Hepatocyte (in vitro differentiated cells): ENCODE results near the gene CORT. TPM values are rescaled to one million over a fixed set of nuclear protein-coding genes. Genes with fewer than 3 reads are reported as not detected.
"Not testable (repeated sequence)": the region's sequence is repeated elsewhere in the genome, so short reads cannot be mapped to it uniquely, and the experiment has no call there.

Experiments used
- DNase-seq: peaks from one replicate; pipeline ENCODE4 v3.0.0-alpha.2; 2016; ENCODE audit warnings: low spot score
- H2AFZ ChIP-seq: fragments of 200-600 bp; sonication (generic); 2 replicates; pipeline ENCODE4 v1.6.0; 2016; ENCODE audit warnings: antibody characterized with exemption, mild to moderate bottlenecking
- H3K27ac ChIP-seq: fragments of 200-600 bp; sonication (generic); 2 replicates; pipeline ENCODE4 v1.5.1; 2016; ENCODE audit warnings: mild to moderate bottlenecking
- H3K27me3 ChIP-seq: fragments of 200-600 bp; sonication (generic); 2 replicates; pipeline ENCODE4 v1.6.1; 2016
- H3K36me3 ChIP-seq: fragments of 200-600 bp; sonication (generic); replicated peaks from 2 replicates; pipeline ENCODE4 v1.5.1; 2016; ENCODE audit warnings: low read depth; ENCODE audit not compliant: insufficient read depth
- H3K4me1 ChIP-seq: fragments of 200-600 bp; sonication (generic); 2 replicates; pipeline ENCODE4 v1.5.1; 2016; ENCODE audit warnings: mild to moderate bottlenecking, moderate library complexity; ENCODE audit not compliant: insufficient read depth
- H3K4me2 ChIP-seq: fragments of 200-600 bp; sonication (generic); 2 replicates; pipeline ENCODE4 v1.6.0; 2016
- H3K4me3 ChIP-seq: fragments of 200-600 bp; sonication (generic); 2 replicates; pipeline ENCODE4 v1.5.1; 2016; ENCODE audit warnings: mild to moderate bottlenecking
- H3K79me2 ChIP-seq: fragments of 200-600 bp; sonication (generic); 2 replicates; pipeline ENCODE4 v1.6.0; 2017; ENCODE audit warnings: mild to moderate bottlenecking
- H3K9me2 ChIP-seq: fragments of 200-600 bp; sonication (generic); replicated peaks from 2 replicates; pipeline ENCODE4 v1.6.0; 2017; ENCODE audit warnings: mild to moderate bottlenecking; ENCODE audit not compliant: insufficient read depth
- H3K9me3 ChIP-seq: fragments of 200-600 bp; sonication (generic); 2 replicates; pipeline ENCODE4 v1.5.1; 2016; ENCODE audit warnings: low read depth, mild to moderate bottlenecking
- H4K20me1 ChIP-seq: fragments of 200-600 bp; sonication (generic); 2 replicates; pipeline ENCODE4 v1.6.0; 2016; ENCODE audit warnings: mild to moderate bottlenecking; ENCODE audit not compliant: insufficient read depth, poor library complexity, severe bottlenecking
- CTCF ChIP-seq: fragments of 200-600 bp; sonication (generic); IDR thresholded peaks from 2 replicates; pipeline ENCODE4 v1.5.1; 2016; ENCODE audit warnings: antibody characterized with exemption, mild to moderate bottlenecking; ENCODE audit not compliant: poor library complexity
- EZH2 ChIP-seq: fragments of 200-600 bp; sonication (generic); IDR thresholded peaks from 2 replicates; pipeline ENCODE4 v1.6.1; 2016; ENCODE audit warnings: antibody characterized with exemption, mild to moderate bottlenecking, borderline replicate concordance
- EZH2phosphoT487 ChIP-seq: fragments of 200-600 bp; sonication (generic); IDR thresholded peaks from one replicate; pipeline ENCODE4 v1.6.1; 2018; ENCODE audit warnings: antibody characterized with exemption, mild to moderate bottlenecking, low read depth, moderate library complexity; ENCODE audit not compliant: unreplicated experiment, severe bottlenecking
- WGBS: methylation state at CpG from one replicate; pipeline ENCODE4 v1.1.6; 2016; ENCODE audit warnings: low lambda C conversion rate; ENCODE audit errors: missing lambda C conversion rate; 5-methylcytosine and 5-hydroxymethylcytosine counted together
- polyA plus RNA-seq: library from polyadenylated mRNA; unstranded; fragments of >200 nt; fragmentation: Nextera tagmentation; extraction: Ambion mirVana; gene quantifications from 2 replicates; pipeline ENCODE4 v1.2.1, GENCODE V29; 2016
- total RNA-seq: library from RNA; depleted of rRNA; stranded (reverse); fragments of >200 nt; gene quantifications from 2 replicates; pipeline ENCODE4 v1.2.3, GENCODE V29; 2014

Gene CORT
- total and polyA plus RNA-seq, 2 experiments from 2014 or later: 0.13 to 0.27 TPM

- DNase-seq: no peak
- H3K27ac ChIP-seq: peak overlapping the region; percentile 10
- H3K79me2 ChIP-seq: no peaks in the 10 kb centered on the region
- TF ChIP-seq CTCF: no peak
- TF ChIP-seq EZH2phosphoT487: no peak
- TF ChIP-seq EZH2: no peak
- no peaks in the 10 kb centered on the region for H3K27me3 ChIP-seq
- H3K4me1 ChIP-seq: peaks cover 10% of the 10 kb centered on the region
- H3K36me3 ChIP-seq: no peaks in the 10 kb centered on the region
- H4K20me1 ChIP-seq: no peaks in the 10 kb centered on the region
- H3K9me3 ChIP-seq: no peaks in the 10 kb centered on the region
- WGBS: 15% methylated on average over 10 of the region's 10 CpGs
- no peak overlapping the region for H3K4me3 ChIP-seq
- peak overlapping the region; percentile 65 for H3K4me2 ChIP-seq
- H3K9me2 ChIP-seq: no peaks in the 10 kb centered on the region
- H2AFZ ChIP-seq: no peak overlapping the region
These were observed 1.5 kb downstream of the CORT start for GRCh38 chr1:10451287-10451686.

GRCh38 chr1:10456048-10456447 is 6.2 kb downstream of the CORT start:
- H3K27ac ChIP-seq: no peak overlapping the region
- no peak overlapping the region for H2AFZ ChIP-seq
- no peaks in the 10 kb centered on the region for H3K36me3 ChIP-seq
- H3K4me3 ChIP-seq: no peak overlapping the region
- TF ChIP-seq EZH2: no peak
- no peak for TF ChIP-seq CTCF
- no peak for TF ChIP-seq EZH2phosphoT487
- no peaks in the 10 kb centered on the region for H3K27me3 ChIP-seq
- no peaks in the 10 kb centered on the region for H4K20me1 ChIP-seq
- peaks cover 3% of the 10 kb centered on the region for H3K4me1 ChIP-seq
- H3K9me3 ChIP-seq: no peaks in the 10 kb centered on the region
- no peaks in the 10 kb centered on the region for H3K79me2 ChIP-seq
- WGBS: 91% methylated on average over 5 of the region's 5 CpGs
- no peak overlapping the region for H3K4me2 ChIP-seq
- no peak for DNase-seq
- H3K9me2 ChIP-seq: no peaks in the 10 kb centered on the region

- H3K36me3 ChIP-seq: no peaks in the 10 kb centered on the region
- H2AFZ ChIP-seq: no peak overlapping the region
- no peaks in the 10 kb centered on the region for H3K4me1 ChIP-seq
- H3K4me2 ChIP-seq: no peak overlapping the region
- DNase-seq: no peak
- no peak overlapping the region for H3K27ac ChIP-seq
- H3K79me2 ChIP-seq: no peaks in the 10 kb centered on the region
- no peak overlapping the region for H3K4me3 ChIP-seq
- WGBS: 74% methylated on average over 7 of the region's 7 CpGs
- H3K9me2 ChIP-seq: no peaks in the 10 kb centered on the region
- no peaks in the 10 kb centered on the region for H4K20me1 ChIP-seq
- H3K9me3 ChIP-seq: no peaks in the 10 kb centered on the region
- H3K27me3 ChIP-seq: no peaks in the 10 kb centered on the region
- TF ChIP-seq EZH2phosphoT487 (no peak), CTCF (no peak), EZH2 (no peak)
These were observed 6.8 kb downstream of the CORT start for GRCh38 chr1:10456661-10457060.

- not testable (repeated sequence) for H3K27ac ChIP-seq, H3K4me3 ChIP-seq, H3K79me2 ChIP-seq, H3K27me3 ChIP-seq, DNase-seq, H3K4me1 ChIP-seq, H3K9me2 ChIP-seq, H2AFZ ChIP-seq, H3K9me3 ChIP-seq, H3K36me3 ChIP-seq, H3K4me2 ChIP-seq, H4K20me1 ChIP-seq
- WGBS: 78% methylated on average over 7 of the region's 7 CpGs
These were observed 7.6 kb downstream of the CORT start for GRCh38 chr1:10457462-10457861.
